Endothelial cell of umbilical vein (primary cell): Measurements from ENCODE around the gene RNF32. TPM values are rescaled to one million over a fixed set of nuclear protein-coding genes. Genes with fewer than 3 reads are reported as not detected.
A peak's percentile ranks its signal among the peaks of the same experiment; 100 is the strongest.

ENCODE experiments used
- BruUV-seq: library from RNA; stranded (reverse); fragments of 400-500 nt; replicated peaks from 2 replicates; lab custom pipeline; 2021; lab: Mats Ljungman, UMichigan
- CTCF ChIA-PET: fragments of 300-600, 350-600 bp; sonication (Branson Sonifier 250); formaldehyde crosslinking; loops from one replicate; lab custom pipeline; 2021; ENCODE audit warnings: antibody characterized with exemption, inconsistent platforms; lab: Charles Lee
- POLR2A ChIA-PET: fragments of 300-600, 350-600 bp; sonication (Branson Sonifier 250); formaldehyde crosslinking; loops from one replicate; lab custom pipeline; 2021; ENCODE audit warnings: antibody characterized with exemption, inconsistent platforms; lab: Charles Lee
- DNase-seq: peaks from one replicate; pipeline ENCODE4 v3.0.0-alpha.2; 2011; ENCODE audit warnings: low read depth, low spot score
- FAIRE-seq: peaks from 2 replicates; lab custom pipeline; 2011; peaks lifted over from hg19 to GRCh38; lab: Jason Lieb, UNC
- H2AFZ ChIP-seq: 2 replicates; pipeline ENCODE4 v1.6.0; 2012; ENCODE audit warnings: low read depth, low read length, control low read depth, inconsistent platforms
- H3K27ac ChIP-seq: 2 replicates; pipeline ENCODE4 v1.5.1; 2011; ENCODE audit warnings: low read depth, mild to moderate bottlenecking, control low read depth, low read length, moderate library complexity; ENCODE audit not compliant: insufficient read depth
- H3K27me3 ChIP-seq, 2 experiments: 2 replicates each; pipeline versions ENCODE4 v1.6.0 to v1.6.1; 2011; ENCODE audit warnings: low read length in 2 of 2, mixed read lengths in 1 of 2; ENCODE audit not compliant: control insufficient read depth in 2 of 2, insufficient read depth in 2 of 2
- H3K36me3 ChIP-seq, 2 experiments: 2 replicates in 1 of 2; 3 replicates in 1 of 2; pipeline ENCODE4 v1.5.1; 2011; ENCODE audit warnings: low read length in 2 of 2, mild to moderate bottlenecking in 1 of 2, moderate library complexity in 1 of 2; ENCODE audit not compliant: control insufficient read depth in 2 of 2, insufficient read depth in 2 of 2; ENCODE audit errors: extremely low read depth in 1 of 2
- H3K4me1 ChIP-seq: 3 replicates; pipeline ENCODE4 v1.5.1; 2011; ENCODE audit warnings: mild to moderate bottlenecking, low read length; ENCODE audit not compliant: control insufficient read depth, insufficient read depth; ENCODE audit errors: extremely low read depth
- H3K4me2 ChIP-seq: 2 replicates; pipeline ENCODE4 v1.6.1; 2011; ENCODE audit warnings: low read length, control low read depth, mixed read lengths; ENCODE audit not compliant: insufficient read depth
- H3K4me3 ChIP-seq, 3 experiments: fragments of 200-600 bp in 1 of 3; sonication (generic), shearing (Covaris generic) in 1 of 3; replicated peaks in 1 of 3; 2 replicates each; pipeline ENCODE4 v1.5.1; 2011 to 2016; ENCODE audit warnings: control low read depth in 3 of 3, low read length in 3 of 3, mild to moderate bottlenecking in 2 of 3, inconsistent platforms in 1 of 3, low read depth in 1 of 3, moderate library complexity in 1 of 3; ENCODE audit not compliant: insufficient read depth in 1 of 3
- H3K79me2 ChIP-seq: 2 replicates; pipeline ENCODE4 v1.6.0; 2012; ENCODE audit warnings: low read length, inconsistent platforms; ENCODE audit not compliant: control insufficient read depth, insufficient read depth
- H3K9ac ChIP-seq: replicated peaks from 2 replicates; pipeline ENCODE3; 2011; ENCODE audit warnings: low read length, control low read depth; ENCODE audit not compliant: insufficient read depth; ENCODE audit errors: extremely low read depth
- H3K9me1 ChIP-seq: replicated peaks from 3 replicates; pipeline ENCODE4 v1.6.0; 2011; ENCODE audit warnings: mild to moderate bottlenecking, low read length; ENCODE audit not compliant: control insufficient read depth, insufficient read depth; ENCODE audit errors: extremely low read depth
- H3K9me3 ChIP-seq: replicated peaks from 2 replicates; pipeline ENCODE4 v1.5.1; 2012; ENCODE audit warnings: low read length, inconsistent platforms; ENCODE audit not compliant: control insufficient read depth, insufficient read depth
- H4K20me1 ChIP-seq: replicated peaks from 2 replicates; pipeline ENCODE3; 2011; ENCODE audit warnings: mild to moderate bottlenecking, low read length; ENCODE audit not compliant: control insufficient read depth, insufficient read depth; ENCODE audit errors: extremely low read depth
- EZH2 ChIP-seq: IDR thresholded peaks from 2 replicates; pipeline ENCODE4 v1.6.1; 2012; ENCODE audit warnings: borderline replicate concordance, low read depth, mild to moderate bottlenecking, moderate library complexity, low read length, inconsistent platforms; ENCODE audit not compliant: severe bottlenecking
- FOS ChIP-seq: IDR thresholded peaks from 2 replicates; pipeline ENCODE4 v1.6.1; 2011; ENCODE audit warnings: mild to moderate bottlenecking, low read length, moderate library complexity, borderline replicate concordance; ENCODE audit not compliant: insufficient read depth
- GATA2 ChIP-seq: IDR thresholded peaks from 2 replicates; pipeline ENCODE4 v1.7.0; 2011; ENCODE audit warnings: low read depth, mild to moderate bottlenecking, moderate library complexity, mixed read lengths, low read length; ENCODE audit not compliant: insufficient read length, insufficient read depth
- JUN ChIP-seq: IDR thresholded peaks from 2 replicates; pipeline ENCODE4 v1.6.1; 2011; ENCODE audit warnings: borderline replicate concordance, low read depth; ENCODE audit not compliant: insufficient read length, insufficient read depth
- MYC ChIP-seq: IDR thresholded peaks from one replicate; pipeline ENCODE4 v1.6.1; 2011; ENCODE audit warnings: mild to moderate bottlenecking, low read depth, low read length
- POLR2A ChIP-seq: IDR thresholded peaks from 2 replicates; pipeline ENCODE4 v1.6.1; 2012; ENCODE audit warnings: low read depth, mild to moderate bottlenecking, control low read depth, low read length
- POLR2AphosphoS5 ChIP-seq: IDR thresholded peaks from 2 replicates; pipeline ENCODE4 v1.6.1; 2012; ENCODE audit warnings: low read depth, mild to moderate bottlenecking, control low read depth, low read length, moderate library complexity; ENCODE audit not compliant: insufficient read depth
- dilution Hi-C: fragments of 300-500 bp; cut with MboI; formaldehyde crosslinking; loops from one replicate; pipeline ENCODE4 v1.15.0; 2019; ENCODE audit warnings: low sequenced_read_pairs; ENCODE audit not compliant: extremely low pct_ligation_motif_present
- intact Hi-C: fragments of 100-400 bp; cut with micrococcal nuclease; formaldehyde crosslinking; loops from one replicate; pipeline ENCODE4 v1.10.0; 2022
- polyA plus RNA-seq, 4 experiments: library from polyadenylated mRNA; depleted of rRNA in 3 of 4; stranded (reverse) in 3 of 4; unstranded in 1 of 4; fragments of >200 nt; gene quantifications; 2 replicates each; pipeline versions ENCODE4 v1.2.1 to v1.2.3, GENCODE V29; 2011 to 2012; ENCODE audit warnings: missing spikeins in 1 of 4
- total RNA-seq: library from RNA; stranded (reverse); gene quantifications from 2 replicates; pipeline ENCODE4 v1.2.3, GENCODE V29; 2021
- TF ChIP-seq, protein P1 (sequence below), 2 donors: IDR thresholded peaks; 1 replicate in 1 of 2; 2 replicates in 1 of 2; pipeline ENCODE4 v1.5.1; 2011; ENCODE audit warnings: low read length in 2 of 2, mild to moderate bottlenecking in 2 of 2, moderate library complexity in 2 of 2, control low read depth in 1 of 2, inconsistent platforms in 1 of 2, low read depth in 1 of 2; ENCODE audit not compliant: insufficient read depth in 1 of 2; ENCODE audit errors: extremely low read depth in 1 of 2
- TF ChIP-seq, protein P2 (sequence below): IDR thresholded peaks from 2 replicates; pipeline ENCODE4 v1.6.1; 2011; ENCODE audit not compliant: insufficient read depth, insufficient read length

The RNF32 gene
- total and polyA plus RNA-seq, 2 donors (not counting 3 experiments of a cell fraction or from before 2014, with no cell fraction given), result 0.14 TPM; not detected in 1

DNA sequence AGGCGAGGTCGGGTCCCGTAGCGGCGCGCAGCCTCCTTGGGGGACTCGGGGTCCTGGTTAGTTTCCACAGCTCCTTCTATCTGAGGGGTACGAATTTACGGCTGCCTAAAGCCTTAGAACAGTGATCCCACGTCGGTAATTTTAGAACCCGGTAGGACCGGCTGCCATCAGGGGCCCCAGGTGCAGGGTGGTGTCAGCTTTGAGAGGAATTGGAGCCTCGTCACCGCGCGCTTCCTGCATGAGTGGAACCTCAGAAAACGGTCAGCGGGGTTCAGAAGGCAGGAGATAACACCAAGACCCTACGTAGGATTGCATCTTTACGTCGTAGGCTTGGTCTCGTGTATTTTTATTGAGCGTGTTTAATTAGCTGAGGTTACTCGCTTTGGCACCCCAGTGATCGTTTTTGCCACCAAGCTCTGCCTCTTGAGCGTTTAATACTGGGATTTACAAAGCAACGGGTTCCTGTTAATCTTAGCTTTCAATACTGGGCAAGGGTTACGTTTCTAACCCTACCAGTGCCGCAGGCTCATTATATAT lies 443 bp downstream of the RNF32 start:
- H3K36me3 ChIP-seq, result no peaks in the 10 kb centered on the region
- H3K4me3 ChIP-seq, result peak overlapping the region; percentile 57 to 82 (median 77)
- ChIA-PET CTCF (interaction anchor here (1.0 kb wide), 1 partner anchor 831 kb away, joined by 3 read pairs; no protein-coding TSS in a partner anchor), POLR2A (no interaction called here)
- intact Hi-C loops, result loop anchor here (2.0 to 10.0 kb wide), 4 partner anchors 32 to 836 kb away; partner anchors contain the start of gene UBE3C
- H3K9ac ChIP-seq, result peak overlapping the region; percentile 88
- FAIRE-seq, result peak; percentile 58
- no peak for DNase-seq
- H3K9me3 ChIP-seq, result no peaks in the 10 kb centered on the region
- dilution Hi-C loops, result no loop called here
- BruUV-seq, result TSS peak; percentile 63
- H3K4me1 ChIP-seq, result peaks cover 4% of the 10 kb centered on the region
- peak overlapping the region; percentile 71 for H3K27ac ChIP-seq
- peak overlapping the region; percentile 87 for H3K4me2 ChIP-seq
- H3K27me3 ChIP-seq, result peaks cover 2 to 6% of the 10 kb centered on the region in 2 experiments
- TF ChIP-seq, protein P1, sequence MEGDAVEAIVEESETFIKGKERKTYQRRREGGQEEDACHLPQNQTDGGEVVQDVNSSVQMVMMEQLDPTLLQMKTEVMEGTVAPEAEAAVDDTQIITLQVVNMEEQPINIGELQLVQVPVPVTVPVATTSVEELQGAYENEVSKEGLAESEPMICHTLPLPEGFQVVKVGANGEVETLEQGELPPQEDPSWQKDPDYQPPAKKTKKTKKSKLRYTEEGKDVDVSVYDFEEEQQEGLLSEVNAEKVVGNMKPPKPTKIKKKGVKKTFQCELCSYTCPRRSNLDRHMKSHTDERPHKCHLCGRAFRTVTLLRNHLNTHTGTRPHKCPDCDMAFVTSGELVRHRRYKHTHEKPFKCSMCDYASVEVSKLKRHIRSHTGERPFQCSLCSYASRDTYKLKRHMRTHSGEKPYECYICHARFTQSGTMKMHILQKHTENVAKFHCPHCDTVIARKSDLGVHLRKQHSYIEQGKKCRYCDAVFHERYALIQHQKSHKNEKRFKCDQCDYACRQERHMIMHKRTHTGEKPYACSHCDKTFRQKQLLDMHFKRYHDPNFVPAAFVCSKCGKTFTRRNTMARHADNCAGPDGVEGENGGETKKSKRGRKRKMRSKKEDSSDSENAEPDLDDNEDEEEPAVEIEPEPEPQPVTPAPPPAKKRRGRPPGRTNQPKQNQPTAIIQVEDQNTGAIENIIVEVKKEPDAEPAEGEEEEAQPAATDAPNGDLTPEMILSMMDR (IDR thresholded peaks at IDR 0.05; ENCODE audit: extremely low read depth in 1 of 2, insufficient read depth in 1 of 2, low read depth in 1 of 2, low read length in 2 of 2), result no peak
- TF ChIP-seq MYC (no peak), POLR2AphosphoS5 (no peak), POLR2A (no peak), JUN (no peak), FOS (no peak), EZH2 (no peak), GATA2 (no peak)
- TF ChIP-seq, protein P2, sequence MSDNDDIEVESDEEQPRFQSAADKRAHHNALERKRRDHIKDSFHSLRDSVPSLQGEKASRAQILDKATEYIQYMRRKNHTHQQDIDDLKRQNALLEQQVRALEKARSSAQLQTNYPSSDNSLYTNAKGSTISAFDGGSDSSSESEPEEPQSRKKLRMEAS, result no peak
- no peaks in the 10 kb centered on the region for H4K20me1 ChIP-seq
- peak overlapping the region; percentile 83 for H2AFZ ChIP-seq
- H3K9me1 ChIP-seq, result no peaks in the 10 kb centered on the region
- no peaks in the 10 kb centered on the region for H3K79me2 ChIP-seq
